Smooth muscle cell (in vitro differentiated cells): Measurements from ENCODE around the gene NR6A1. TPM values are rescaled to one million over a fixed set of nuclear protein-coding genes. Genes with fewer than 3 reads are reported as not detected.

ENCODE experiments used
- DNase-seq: peaks from one replicate; lab custom pipeline; 2025; ENCODE audit not compliant: unreplicated experiment; lab: John Stamatoyannopoulos, UW
- H2AFZ ChIP-seq: fragments of 200-600 bp; sonication (generic); 2 replicates; pipeline ENCODE4 v1.6.0; 2016; ENCODE audit warnings: antibody characterized with exemption, low read depth, mild to moderate bottlenecking
- H3F3A ChIP-seq: fragments of 200-600 bp; sonication (generic); 2 replicates; pipeline ENCODE4 v1.6.0; 2017; ENCODE audit warnings: antibody characterized with exemption, low read depth
- H3K27ac ChIP-seq: fragments of 200-600 bp; sonication (generic); 2 replicates; pipeline ENCODE4 v1.5.1; 2016; ENCODE audit warnings: low read depth, mild to moderate bottlenecking
- H3K27me3 ChIP-seq: fragments of 200-600 bp; sonication (generic); 2 replicates; pipeline ENCODE4 v1.6.1; 2016; ENCODE audit warnings: low read depth, mild to moderate bottlenecking
- H3K36me3 ChIP-seq: fragments of 200-600 bp; sonication (generic); 2 replicates; pipeline ENCODE4 v1.5.1; 2016; ENCODE audit warnings: low read depth
- H3K4me1 ChIP-seq: fragments of 200-600 bp; sonication (generic); 2 replicates; pipeline ENCODE4 v1.5.1; 2016; ENCODE audit warnings: low read depth
- H3K4me2 ChIP-seq: fragments of 200-600 bp; sonication (generic); 2 replicates; pipeline ENCODE4 v1.6.0; 2016; ENCODE audit warnings: mild to moderate bottlenecking
- H3K4me3 ChIP-seq: fragments of 200-600 bp; sonication (generic); 2 replicates; pipeline ENCODE4 v1.5.1; 2016; ENCODE audit warnings: mild to moderate bottlenecking
- H3K79me2 ChIP-seq: fragments of 200-600 bp; sonication (generic); 2 replicates; pipeline ENCODE4 v1.6.0; 2016; ENCODE audit warnings: low read depth, mild to moderate bottlenecking
- H3K9ac ChIP-seq: fragments of 200-600 bp; sonication (generic); 2 replicates; pipeline ENCODE4 v1.6.0; 2016; ENCODE audit warnings: low read depth
- H3K9me3 ChIP-seq: fragments of 200-600 bp; sonication (generic); replicated peaks from 2 replicates; pipeline ENCODE4 v1.5.1; 2016; ENCODE audit warnings: low read depth
- H4K20me1 ChIP-seq: fragments of 200-600 bp; sonication (generic); 2 replicates; pipeline ENCODE4 v1.6.0; 2016; ENCODE audit warnings: low read depth
- WGBS: methylation state at CpG from one replicate; pipeline ENCODE4 v1.1.7; 2016; ENCODE audit warnings: low lambda C conversion rate; 5-methylcytosine and 5-hydroxymethylcytosine counted together
- polyA plus RNA-seq: library from polyadenylated mRNA; unstranded; fragments of >200 nt; fragmentation: Nextera tagmentation; extraction: Ambion mirVana; gene quantifications from 2 replicates; pipeline ENCODE4 v1.2.1, GENCODE V29; 2016
- total RNA-seq: library from RNA; depleted of rRNA; stranded (reverse); fragments of >200 nt; gene quantifications from 2 replicates; pipeline ENCODE4 v1.2.3, GENCODE V29; 2014
- TF ChIP-seq, protein P1 (sequence below): fragments of 200-600 bp; sonication (generic); IDR thresholded peaks from 2 replicates; pipeline ENCODE4 v1.5.1; 2017; ENCODE audit warnings: borderline replicate concordance, mild to moderate bottlenecking, antibody characterized with exemption; ENCODE audit not compliant: insufficient read depth, poor library complexity, severe bottlenecking

Gene NR6A1
- total RNA-seq (0.31 and 1.5 TPM in 2 replicates), polyA plus RNA-seq (0.17 and 0.28 TPM in 2 replicates)

- Histone ChIP-seq H3K4me1 (peaks cover 17% of the 10 kb centered on the region), H3K36me3 (no peaks in the 10 kb centered on the region), H3K4me3 (peak within 1 kb of the TSS; percentile 87), H3K9ac (peak within 1 kb of the TSS; percentile 78), H3K9me3 (no peaks in the 10 kb centered on the region), H2AFZ (peak within 1 kb of the TSS; percentile 60), H3K4me2 (peak within 1 kb of the TSS; percentile 80), H4K20me1 (peaks cover 24% of the 10 kb centered on the region), H3K27ac (peak within 1 kb of the TSS; percentile 18), H3K27me3 (peaks cover 42% of the 10 kb centered on the region), H3F3A (no peaks in the 10 kb centered on the region), H3K79me2 (no peaks in the 10 kb centered on the region)
- under 1% methylated on average over 75 of the region's 82 CpGs for WGBS
- DNase-seq, result peak; percentile 88
- TF ChIP-seq, protein P1, sequence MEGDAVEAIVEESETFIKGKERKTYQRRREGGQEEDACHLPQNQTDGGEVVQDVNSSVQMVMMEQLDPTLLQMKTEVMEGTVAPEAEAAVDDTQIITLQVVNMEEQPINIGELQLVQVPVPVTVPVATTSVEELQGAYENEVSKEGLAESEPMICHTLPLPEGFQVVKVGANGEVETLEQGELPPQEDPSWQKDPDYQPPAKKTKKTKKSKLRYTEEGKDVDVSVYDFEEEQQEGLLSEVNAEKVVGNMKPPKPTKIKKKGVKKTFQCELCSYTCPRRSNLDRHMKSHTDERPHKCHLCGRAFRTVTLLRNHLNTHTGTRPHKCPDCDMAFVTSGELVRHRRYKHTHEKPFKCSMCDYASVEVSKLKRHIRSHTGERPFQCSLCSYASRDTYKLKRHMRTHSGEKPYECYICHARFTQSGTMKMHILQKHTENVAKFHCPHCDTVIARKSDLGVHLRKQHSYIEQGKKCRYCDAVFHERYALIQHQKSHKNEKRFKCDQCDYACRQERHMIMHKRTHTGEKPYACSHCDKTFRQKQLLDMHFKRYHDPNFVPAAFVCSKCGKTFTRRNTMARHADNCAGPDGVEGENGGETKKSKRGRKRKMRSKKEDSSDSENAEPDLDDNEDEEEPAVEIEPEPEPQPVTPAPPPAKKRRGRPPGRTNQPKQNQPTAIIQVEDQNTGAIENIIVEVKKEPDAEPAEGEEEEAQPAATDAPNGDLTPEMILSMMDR, result peak; percentile 31
These were observed at the start of gene NR6A1 for GRCh38 chr9:124771021-124771866. Gene NR6A1 (minus strand): TSS chr9:124771311.

GRCh38 chr9:124818431-124819281 lies 47.5 kb upstream of the NR6A1 start:
- H3F3A ChIP-seq, result peaks cover 4% of the 10 kb centered on the region
- H3K9ac ChIP-seq, result peak overlapping the region; percentile 40
- no peaks in the 10 kb centered on the region for H3K9me3 ChIP-seq
- H4K20me1 ChIP-seq, result no peaks in the 10 kb centered on the region
- H3K36me3 ChIP-seq, result no peaks in the 10 kb centered on the region
- H2AFZ ChIP-seq, result no peak overlapping the region
- no peak overlapping the region for H3K4me3 ChIP-seq
- no peak for DNase-seq
- peak overlapping the region; percentile 72 for H3K27ac ChIP-seq
- peak overlapping the region; percentile 49 for H3K4me2 ChIP-seq
- TF ChIP-seq, protein P1, result no peak
- no peaks in the 10 kb centered on the region for H3K27me3 ChIP-seq
- WGBS, result 36% methylated on average over 18 of the region's 18 CpGs
- H3K79me2 ChIP-seq, result no peaks in the 10 kb centered on the region
- peaks cover 1% of the 10 kb centered on the region for H3K4me1 ChIP-seq

- H3K9ac ChIP-seq, result no peak overlapping the region
- no peaks in the 10 kb centered on the region for H3K79me2 ChIP-seq
- no peaks in the 10 kb centered on the region for H3K9me3 ChIP-seq
- peaks cover 24% of the 10 kb centered on the region for H3F3A ChIP-seq
- H4K20me1 ChIP-seq, result no peaks in the 10 kb centered on the region
- no peak overlapping the region for H3K4me3 ChIP-seq
- H3K36me3 ChIP-seq, result no peaks in the 10 kb centered on the region
- no peak for DNase-seq
- WGBS, result 96% methylated on average over 5 of the region's 5 CpGs
- H3K4me2 ChIP-seq, result no peak overlapping the region
- TF ChIP-seq, protein P1, result no peak
- H3K4me1 ChIP-seq, result peaks cover 21% of the 10 kb centered on the region
- no peak overlapping the region for H3K27ac ChIP-seq
- no peak overlapping the region for H2AFZ ChIP-seq
- H3K27me3 ChIP-seq, result no peaks in the 10 kb centered on the region
These were observed 44.5 kb upstream of the NR6A1 start for GRCh38 chr9:124815601-124816000.
